NB4 (cell line): ENCODE data around the gene FGF18.

Source experiments
- CTCF ChIP-seq: IDR thresholded peaks from one replicate; pipeline ENCODE4 v1.5.1; 2012; ENCODE audit warnings: low read depth, low read length
- POLR2A ChIP-seq: IDR thresholded peaks from 2 replicates; pipeline ENCODE4 v1.6.1; 2011; ENCODE audit warnings: mild to moderate bottlenecking; ENCODE audit not compliant: insufficient read length; ENCODE audit errors: extremely low read depth

- TF ChIP-seq POLR2A (no peak), CTCF (no peak)
These were observed 67.2 kb downstream of the FGF18 start for GRCh38 chr5:171486613-171487012.
